Stimulated activated CD8-positive, alpha-beta memory T cell treated with anti-CD3 and anti-CD28 coated beads, Interleukin-7, amount 100 ng/mL, for 1 hour (primary cell): ENCODE data around the gene USP5.
"Not testable (repeated sequence)": the region's sequence is repeated elsewhere in the genome, so short reads cannot be mapped to it uniquely, and the experiment has no call there.

Experiments
- DNase-seq, 2 donors: peaks; one replicate each; pipeline ENCODE4 v3.0.0-alpha.2; 2020; ENCODE audit warnings: low read depth in 2 of 2

Gene USP5

DNA sequence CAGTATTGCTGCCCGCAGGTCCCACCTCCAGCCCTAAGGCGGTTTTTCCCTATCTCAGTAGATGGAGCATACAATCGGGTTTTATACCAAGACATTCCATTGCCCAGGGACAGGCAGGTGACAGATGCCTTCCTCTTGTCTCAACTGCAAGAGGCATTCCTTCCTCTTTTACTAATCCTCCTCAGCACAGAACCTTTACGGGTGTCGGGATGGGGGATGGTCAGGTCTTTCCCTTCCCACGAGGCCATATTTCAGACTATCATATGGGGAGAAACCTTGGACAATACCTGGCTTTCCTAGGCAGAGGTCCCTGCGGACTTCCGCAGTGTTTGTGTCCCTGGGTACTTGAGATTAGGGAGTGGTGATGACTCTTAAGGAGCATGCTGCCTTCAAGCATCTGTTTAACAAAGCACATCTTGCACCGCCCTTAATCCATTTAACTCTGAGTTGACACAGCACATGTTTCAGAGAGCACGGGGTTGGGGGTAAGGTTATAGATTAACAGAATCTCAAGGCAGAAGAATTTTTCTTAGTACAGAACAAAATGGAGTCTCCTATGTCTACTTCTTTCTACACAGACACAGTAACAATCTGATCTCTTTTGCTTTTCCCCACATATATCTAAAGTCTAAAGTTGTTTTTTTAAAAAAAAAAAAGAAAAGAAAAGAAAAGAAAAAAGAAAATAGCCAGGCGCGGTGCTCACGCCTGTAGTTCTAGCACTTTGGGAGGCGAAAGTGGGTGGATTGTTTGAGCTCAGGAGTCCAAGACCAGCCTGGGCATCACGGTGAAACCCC lies 34.5 kb downstream of the USP5 start:
- DNase-seq = not testable (repeated sequence)

- no peak for DNase-seq
Measured at GRCh38 chr12:6887460-6887859, 35.5 kb downstream of the USP5 start.

- DNase-seq = no peak
Measured at GRCh38 chr12:6888360-6888759, 36.4 kb downstream of the USP5 start.

- DNase-seq = not testable (repeated sequence)
Measured at GRCh38 chr12:6888794-6889193, 36.8 kb downstream of the USP5 start.

DNA sequence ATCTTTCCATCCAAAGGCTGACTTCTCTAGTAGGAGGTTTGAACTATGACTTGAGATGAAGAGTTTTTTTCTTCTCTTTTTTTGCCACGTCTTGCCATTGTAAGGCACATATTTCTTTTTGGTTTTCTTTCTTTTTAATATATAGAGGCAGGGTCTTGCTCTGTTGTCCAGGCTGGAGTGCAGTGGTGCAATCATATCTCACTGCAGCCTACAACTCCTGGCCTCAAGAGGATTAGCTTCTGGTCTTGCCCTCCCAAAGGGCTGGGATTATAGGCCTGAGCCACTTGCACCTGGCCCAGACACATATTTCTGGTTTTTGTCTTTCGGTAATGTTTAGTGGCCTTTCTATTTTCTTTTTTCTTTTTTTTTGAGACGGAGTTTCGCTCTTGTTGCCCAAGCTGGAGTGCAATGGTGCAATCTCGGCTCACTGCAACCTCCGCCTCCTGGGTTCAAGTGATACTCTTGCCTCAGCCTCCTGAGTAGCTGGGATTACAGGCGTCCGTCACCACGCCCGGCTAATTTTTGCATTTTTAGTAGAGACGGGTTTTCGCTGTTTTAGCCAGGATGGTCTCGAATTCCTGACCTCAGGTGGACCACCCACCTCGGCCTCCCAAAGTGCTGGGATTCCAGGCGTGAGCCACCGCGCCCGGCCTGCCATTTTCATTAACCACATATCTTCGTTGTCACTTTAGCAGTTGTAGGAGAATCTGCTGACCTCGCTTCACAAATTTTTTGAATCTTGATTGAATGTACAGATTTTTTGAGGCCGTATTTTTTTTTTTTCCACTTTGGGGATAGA lies 38.0 kb downstream of the USP5 start:
- not testable (repeated sequence) for DNase-seq

GRCh38 chr12:6890789-6891645 lies 39.1 kb downstream of the USP5 start:
- peak; percentile 97 to 98 for DNase-seq

DNA sequence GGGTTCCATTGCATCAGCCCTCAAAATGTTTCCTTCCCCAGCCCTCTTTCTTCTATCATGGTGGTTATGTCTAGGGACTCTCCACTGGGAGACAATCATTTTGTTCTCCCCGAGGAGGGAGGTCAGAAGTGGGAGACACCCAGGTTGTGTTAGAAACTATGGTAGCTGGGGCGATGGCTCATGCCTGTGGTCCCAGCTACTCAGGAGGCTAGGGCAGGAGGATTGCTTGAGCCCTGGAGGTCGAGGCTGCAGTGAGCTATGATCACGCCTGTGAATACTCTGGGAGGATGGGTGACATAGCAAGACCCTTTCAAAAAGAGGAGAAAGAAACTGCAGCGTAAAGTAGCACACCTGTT lies 39.7 kb downstream of the USP5 start:
- no peak for DNase-seq

DNA sequence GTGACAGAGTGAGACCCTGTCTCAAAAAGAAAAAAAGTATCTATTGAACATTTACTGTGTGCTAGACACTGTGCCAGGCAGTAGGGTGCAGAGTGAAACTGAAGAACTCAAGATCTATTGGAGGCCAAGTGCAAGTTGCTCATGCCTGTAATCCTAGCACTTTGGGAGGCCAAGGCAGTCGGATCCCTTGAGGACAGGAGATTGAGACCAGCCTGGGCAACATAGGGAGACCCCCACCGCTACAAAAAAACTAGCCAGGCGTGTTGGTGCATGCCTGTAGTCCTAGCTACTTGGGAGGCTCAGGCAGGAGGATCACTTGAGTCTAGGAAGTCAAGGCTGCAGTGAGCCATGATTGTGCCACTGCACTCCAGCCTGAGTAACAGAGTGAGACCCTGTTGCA lies 40.7 kb downstream of the USP5 start:
- not testable (repeated sequence) for DNase-seq

GRCh38 chr12:6894321-6894720 lies 42.4 kb downstream of the USP5 start:
- DNase-seq = no peak

- no peak for DNase-seq
Measured at GRCh38 chr12:6896846-6897435, 45.0 kb downstream of the USP5 start.

- DNase-seq = no peak
Measured at GRCh38 chr12:6899427-6899826, 47.5 kb downstream of the USP5 start.

DNA sequence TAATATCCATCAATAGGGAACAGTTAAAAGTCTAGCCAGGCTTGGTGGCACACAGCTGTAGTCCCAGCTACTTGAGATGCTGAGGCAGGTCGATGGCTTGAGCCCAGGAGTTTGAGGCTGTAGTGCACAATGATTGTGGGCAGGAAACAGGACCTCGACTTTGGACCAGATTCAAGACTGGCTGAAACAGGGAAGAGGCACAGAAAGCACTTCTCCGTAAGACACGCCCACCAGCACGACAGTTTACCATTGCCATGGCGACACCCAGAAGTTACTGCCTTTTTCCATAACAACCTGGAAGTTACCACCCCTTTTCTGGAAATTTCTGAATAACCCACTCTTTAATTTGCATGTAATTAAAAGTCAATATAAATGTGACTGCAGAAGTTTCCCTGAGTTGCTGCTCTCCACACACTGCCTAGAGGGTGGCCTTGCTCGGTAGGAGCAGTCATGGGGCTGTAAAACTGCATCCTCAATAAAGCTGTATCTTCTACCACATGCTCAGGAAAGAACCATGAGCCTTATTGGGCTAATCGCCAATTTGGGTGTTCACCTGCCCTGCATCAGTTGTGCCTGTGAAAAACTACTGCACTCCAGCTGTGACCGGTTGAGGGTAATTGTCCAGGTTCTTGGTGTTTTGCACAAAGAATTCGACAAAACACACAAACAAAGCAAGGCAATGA lies 48.0 kb downstream of the USP5 start:
- DNase-seq = no peak

- DNase-seq = no peak
Measured at GRCh38 chr12:6902448-6902847, 50.5 kb downstream of the USP5 start.

DNA sequence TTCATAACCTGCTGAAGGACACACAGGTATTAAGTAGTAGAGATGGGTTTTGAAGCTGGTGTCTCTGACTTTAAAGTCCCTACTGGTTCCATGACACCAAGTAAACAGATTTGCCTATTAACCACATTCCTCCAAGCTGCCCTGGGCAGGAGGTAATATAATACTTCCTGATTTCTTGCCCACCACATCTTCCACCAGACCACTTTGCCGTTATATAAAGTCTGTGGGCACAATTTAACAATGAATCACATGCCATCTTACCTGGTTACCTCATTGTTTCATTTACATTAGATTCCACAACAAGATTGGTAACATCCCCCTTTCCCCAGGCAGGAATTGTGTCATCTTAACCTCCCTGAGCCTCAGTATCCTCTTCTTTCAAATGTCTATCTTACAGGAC lies 51.8 kb downstream of the USP5 start:
- DNase-seq = no peak

GRCh38 chr12:6904280-6905276 lies 52.6 kb downstream of the USP5 start, which contains the start of gene LRRC23:
Gene LRRC23, plus strand, starts transcription at chr12:6904822. Its CDS starts 812 bp downstream, at chr12:6905634.
- DNase-seq = peak; percentile 92 to 96

- no peak for DNase-seq
Measured at GRCh38 chr12:6905414-6906040, 53.6 kb downstream of the USP5 start.

GRCh38 chr12:6908141-6908540 lies 56.2 kb downstream of the USP5 start:
- DNase-seq = not testable (repeated sequence)

GRCh38 chr12:6909421-6910145 lies 57.6 kb downstream of the USP5 start:
- no peak for DNase-seq
